SH-SY5Y (cell line): ENCODE results near the gene FGGY.

Source experiments
- GATA2 ChIP-seq: IDR thresholded peaks from 2 replicates; pipeline ENCODE4 v1.6.1; 2011; ENCODE audit warnings: mild to moderate bottlenecking, low read depth, low read length
- GATA3 ChIP-seq: IDR thresholded peaks from 2 replicates; pipeline ENCODE4 v1.6.1; 2011; ENCODE audit warnings: low read depth, mild to moderate bottlenecking, low read length, moderate library complexity

- no peak for TF ChIP-seq GATA2
- no peak for TF ChIP-seq GATA3
Observed at GRCh38 chr1:59604191-59604590, 307.3 kb downstream of the FGGY start.
